GM21447 (cell line): ENCODE results near the gene PTPRN2.
"Not testable (repeated sequence)": the region's sequence is repeated elsewhere in the genome, so short reads cannot be mapped to it uniquely, and the experiment has no call there.

Experiments used
- ATAC-seq: cut with Tn5 transposase; IDR thresholded peaks from one replicate; pipeline ENCODE4 v1.9.1; 2021; ENCODE audit not compliant: unreplicated experiment

PTPRN2 gene

GRCh38 chr7:158316466-158317031 lies 271.1 kb downstream of the PTPRN2 start:
- ATAC-seq: no peak

DNA sequence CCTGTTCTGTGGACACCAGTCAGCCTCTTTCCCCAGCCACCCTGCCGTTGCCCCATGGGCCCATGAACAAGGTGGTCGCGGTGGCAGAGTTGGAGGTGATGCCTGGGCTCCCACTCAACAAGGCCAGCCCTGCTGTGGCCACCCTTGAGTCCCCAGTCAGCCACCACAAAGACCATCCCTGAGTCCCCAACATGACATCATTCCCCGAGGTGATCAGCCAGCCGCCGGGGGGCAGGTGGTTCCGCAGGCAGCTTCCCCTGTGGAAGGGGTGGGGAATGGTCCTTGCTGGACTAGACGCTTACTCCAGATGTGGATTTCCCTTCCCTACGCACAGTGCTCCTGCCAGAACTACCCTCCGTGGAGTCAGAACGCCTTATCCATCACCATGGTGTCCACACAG lies 271.7 kb downstream of the PTPRN2 start:
- no peak for ATAC-seq

GRCh38 chr7:158315326-158315725 lies 272.3 kb downstream of the PTPRN2 start:
- no peak for ATAC-seq

- ATAC-seq: no peak
Measured at GRCh38 chr7:158314394-158314793, 273.2 kb downstream of the PTPRN2 start.

DNA sequence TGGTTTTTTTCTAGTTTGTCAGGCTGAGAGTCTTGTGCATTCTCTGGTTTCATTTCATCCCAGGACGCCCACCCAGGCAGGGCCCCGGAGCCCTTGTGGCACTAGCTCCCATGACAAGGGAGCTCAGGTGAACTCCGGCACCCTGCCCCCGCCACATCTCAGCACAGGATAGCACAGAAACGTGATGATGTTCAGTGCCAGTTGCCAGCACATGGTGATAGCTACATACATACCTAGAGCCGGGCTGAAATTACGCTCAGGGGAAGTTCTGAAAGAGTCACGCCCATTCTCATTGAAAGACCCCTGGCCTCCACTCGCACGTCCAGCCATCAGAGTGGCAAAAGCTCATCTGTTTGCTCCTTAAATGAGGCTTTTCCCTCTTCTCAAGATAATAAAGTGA lies 273.7 kb downstream of the PTPRN2 start:
- no peak for ATAC-seq

DNA sequence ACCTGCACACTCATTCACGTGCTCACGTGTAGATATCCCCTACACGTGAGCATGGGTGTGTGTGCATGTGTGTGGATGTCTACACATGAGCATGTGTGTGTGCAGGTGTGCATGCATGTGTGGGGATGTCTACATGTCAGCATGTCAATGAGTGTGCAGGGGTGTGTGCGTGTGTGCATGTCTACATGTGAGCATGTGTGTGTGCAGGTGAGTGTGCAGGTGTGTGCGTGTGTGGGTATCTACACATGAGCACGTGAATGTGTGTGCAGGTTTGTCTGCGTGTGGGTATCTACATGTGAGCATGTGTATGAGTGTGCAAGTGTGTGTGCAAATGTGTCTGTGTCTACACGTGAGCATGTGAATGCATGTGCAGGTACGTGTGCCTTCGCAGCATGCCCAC lies 274.8 kb downstream of the PTPRN2 start:
- ATAC-seq: no peak

GRCh38 chr7:158311791-158312190 lies 275.8 kb downstream of the PTPRN2 start:
- ATAC-seq: no peak

- no peak for ATAC-seq
Measured at GRCh38 chr7:158310924-158311666, 276.5 kb downstream of the PTPRN2 start.

DNA sequence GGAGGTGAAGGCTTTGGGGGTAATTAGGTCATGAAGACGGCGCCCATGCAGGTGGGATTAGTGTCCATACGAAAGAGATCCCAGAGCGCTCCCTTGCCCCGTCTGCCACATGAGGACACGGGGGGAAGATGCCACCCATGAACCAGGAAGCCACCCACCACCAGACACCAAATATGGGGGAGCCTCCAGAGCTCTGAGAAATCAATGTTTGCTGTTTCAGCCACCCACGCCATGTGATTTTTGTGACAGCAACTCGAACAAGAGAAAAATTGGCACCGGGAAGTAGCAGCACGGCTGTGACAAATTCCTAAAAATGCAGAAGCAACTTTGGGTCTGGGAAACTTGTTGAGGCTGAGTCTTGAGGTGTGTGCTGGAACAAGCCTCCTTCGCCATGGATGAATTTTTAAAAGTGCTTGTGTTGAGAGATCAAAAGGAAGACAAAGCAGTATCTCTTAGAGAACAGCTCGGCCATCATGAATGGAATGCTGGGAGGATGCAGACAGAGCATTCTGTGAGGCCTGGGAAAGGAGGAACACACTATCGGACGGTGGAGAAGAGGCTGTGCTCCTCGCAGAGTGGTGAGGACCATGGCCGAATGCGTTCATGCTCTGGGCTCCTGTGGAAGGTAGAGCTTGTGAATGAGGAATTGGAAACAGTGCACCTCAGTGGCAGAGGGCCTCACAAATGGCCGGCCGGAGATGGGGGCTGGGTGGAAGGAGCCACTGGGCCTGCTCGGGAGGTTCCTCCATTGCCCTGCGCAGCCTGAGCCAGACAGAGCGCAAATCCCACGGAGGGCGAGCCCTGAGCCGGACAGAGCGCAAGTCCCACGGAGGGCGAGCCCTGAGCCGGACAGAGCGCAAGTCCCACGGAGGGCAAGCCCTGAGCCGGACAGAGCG lies 277.5 kb downstream of the PTPRN2 start:
- ATAC-seq: no peak

DNA sequence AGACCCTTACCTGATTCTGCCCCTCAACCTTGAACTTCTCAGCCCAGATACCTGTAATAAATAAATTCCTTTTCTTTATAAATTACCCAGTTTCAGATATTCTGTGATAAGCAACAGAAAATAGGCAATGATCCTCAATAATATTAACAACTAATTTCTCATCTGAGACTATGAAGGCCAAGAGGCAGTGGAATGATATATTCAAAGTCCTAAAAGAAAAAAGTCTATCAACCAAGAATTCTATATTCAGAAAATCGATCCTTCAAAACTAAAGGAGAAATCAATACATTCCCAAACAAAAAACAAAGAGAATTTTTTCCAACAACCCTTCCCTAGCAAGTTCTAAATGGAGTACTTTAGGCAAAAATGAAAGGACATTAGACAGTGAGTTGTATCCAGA lies 279.6 kb downstream of the PTPRN2 start:
- ATAC-seq: no peak

GRCh38 chr7:158304072-158304471 lies 283.6 kb downstream of the PTPRN2 start:
- ATAC-seq: not testable (repeated sequence)

- ATAC-seq: no peak
Measured at GRCh38 chr7:158303121-158303520, 284.5 kb downstream of the PTPRN2 start.

DNA sequence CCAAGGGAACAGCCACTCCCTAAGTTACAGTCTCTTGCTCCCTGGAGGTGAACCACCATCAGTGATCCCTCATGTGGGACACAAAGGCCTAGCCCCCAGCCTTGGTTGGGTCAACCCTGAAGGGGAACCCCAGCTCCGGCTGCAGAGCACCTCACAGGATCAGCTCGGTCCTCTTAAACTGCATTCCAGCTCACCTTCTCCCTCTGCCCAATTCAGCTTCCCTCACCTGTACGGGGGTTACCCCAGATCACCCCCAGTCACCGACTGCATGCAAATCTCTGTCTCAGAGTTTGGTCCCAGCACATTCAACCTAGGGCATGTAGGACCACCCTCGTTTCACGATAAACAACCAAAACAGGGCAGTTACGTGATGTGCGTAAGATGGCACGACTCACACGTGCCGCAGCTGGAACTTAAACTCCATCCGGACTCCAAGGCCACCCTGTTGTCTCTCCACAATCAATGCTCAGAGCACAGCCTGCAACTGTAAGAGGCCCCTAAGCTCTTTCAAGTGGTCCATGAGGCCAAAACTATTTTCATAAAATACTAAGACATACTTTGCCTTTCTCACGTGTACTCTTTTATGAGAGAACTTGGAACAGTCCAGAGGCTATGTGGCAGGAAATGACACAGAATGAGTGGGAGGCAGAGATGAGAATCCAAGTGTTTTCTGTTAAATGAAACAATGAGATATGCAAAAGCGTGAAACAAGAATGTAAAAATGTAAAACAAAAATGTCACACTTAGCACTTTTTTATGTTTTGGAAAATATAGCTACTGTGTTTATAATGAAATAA lies 285.2 kb downstream of the PTPRN2 start:
- ATAC-seq: no peak

GRCh38 chr7:158301207-158301606 lies 286.4 kb downstream of the PTPRN2 start:
- no peak for ATAC-seq

- no peak for ATAC-seq
Measured at GRCh38 chr7:158300427-158300826, 287.2 kb downstream of the PTPRN2 start.

- no peak for ATAC-seq
Measured at GRCh38 chr7:158299607-158300006, 288.0 kb downstream of the PTPRN2 start.

GRCh38 chr7:158296798-158297104 lies 290.9 kb downstream of the PTPRN2 start:
- ATAC-seq: no peak

DNA sequence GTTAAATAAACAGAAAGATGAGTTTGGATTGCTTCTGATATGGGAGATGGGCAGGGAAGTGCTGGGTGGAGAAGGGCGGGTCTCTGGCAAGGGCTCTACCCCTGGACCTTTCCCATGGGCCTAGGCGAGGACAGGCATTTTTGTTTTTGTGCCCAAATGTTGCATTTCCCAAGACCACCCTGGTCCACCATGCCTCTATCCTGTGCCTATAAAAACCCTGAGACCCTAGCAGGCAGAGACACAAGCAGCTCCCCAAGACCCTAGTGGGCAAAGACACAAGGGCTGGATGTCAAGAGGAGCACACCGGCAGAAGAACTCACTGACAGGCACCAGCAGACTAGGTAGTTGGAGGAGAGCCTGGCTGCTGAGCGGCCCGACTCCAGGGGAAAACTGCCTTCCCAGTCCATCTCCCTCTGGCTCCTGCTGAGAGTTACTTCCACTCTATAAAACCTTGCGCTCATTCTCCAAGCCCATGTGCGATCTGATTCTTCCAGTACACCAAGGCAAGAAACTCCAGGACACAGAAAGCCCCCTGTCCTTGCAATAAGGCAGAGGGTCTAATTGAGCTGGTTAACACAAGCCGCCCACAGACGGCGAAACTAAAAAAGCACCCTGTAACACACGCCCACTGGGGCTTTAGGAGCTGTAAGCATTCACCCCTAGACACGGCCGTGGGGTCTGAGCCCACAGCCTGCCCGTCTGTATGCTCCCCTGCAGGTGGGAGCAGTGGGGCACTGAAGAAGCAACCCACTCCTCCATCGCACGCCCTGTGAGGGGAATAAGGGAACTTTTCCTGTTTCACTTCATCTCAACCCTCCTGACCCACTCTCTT lies 291.4 kb downstream of the PTPRN2 start:
- ATAC-seq: no peak

- not testable (repeated sequence) for ATAC-seq
Measured at GRCh38 chr7:158294468-158295215, 293.0 kb downstream of the PTPRN2 start.

DNA sequence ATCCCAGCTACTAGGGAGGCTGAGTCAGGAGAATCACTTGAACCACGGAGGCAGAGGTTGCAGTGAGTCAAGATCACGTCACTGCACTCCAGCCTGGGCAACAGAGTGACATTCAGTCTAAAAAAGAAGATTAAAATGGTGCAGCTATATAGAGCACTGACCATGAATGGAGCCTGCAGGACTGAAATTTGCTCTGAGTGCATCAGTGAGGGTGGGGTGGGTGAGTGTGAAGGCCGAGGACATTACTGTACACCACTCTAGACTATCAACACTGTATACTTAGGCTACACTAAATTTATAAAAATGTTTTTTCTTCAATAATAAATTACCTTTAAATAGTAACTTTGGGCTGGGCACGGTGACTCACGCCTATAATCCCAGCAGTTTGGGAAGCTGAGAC lies 294.7 kb downstream of the PTPRN2 start:
- no peak for ATAC-seq
